ENCODE data around the gene UGP2. TPM values are rescaled to one million over a fixed set of nuclear protein-coding genes. Genes with fewer than 3 reads are reported as not detected.

The UGP2 gene
- total and polyA plus RNA-seq, 4 experiments from 2014 or later = 77.6 to 224 (median 115) TPM

DNA sequence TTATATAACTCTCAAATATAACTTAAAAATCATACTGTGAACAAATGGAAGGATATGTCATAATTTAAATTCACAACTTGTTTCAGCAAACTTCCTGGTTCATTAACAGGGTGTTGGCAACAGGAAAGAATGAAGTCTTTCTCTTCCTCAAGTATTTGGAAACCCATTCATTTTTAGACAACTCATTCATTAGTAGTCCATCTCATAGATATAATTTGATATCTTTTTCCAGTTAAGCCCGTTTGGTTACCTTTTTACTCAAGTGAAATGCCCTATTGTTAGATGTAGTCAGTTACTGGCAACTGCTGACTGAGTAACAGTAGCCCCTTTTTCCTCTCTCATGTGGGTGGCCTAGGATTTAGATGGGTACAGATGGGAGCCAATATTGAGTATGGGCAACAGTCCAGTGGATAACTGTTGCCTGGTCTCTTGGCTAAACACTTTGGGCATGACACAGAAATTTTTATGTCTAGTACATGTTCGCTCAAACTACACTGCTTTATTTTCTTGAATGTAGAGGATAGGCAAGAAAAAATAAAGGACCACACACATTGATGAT, 4.6 kb upstream of the UGP2 start:
- intact Hi-C loops (cut with micrococcal nuclease) = no loop called here
- DNase-seq = no peak
- no peak overlapping the region for H3K4me3 Mint-ChIP-seq
- Histone ChIP-seq H3K27ac (ENCODE audit: low read depth, low read length) (no peak overlapping the region), H3K36me3 (ENCODE audit: insufficient read depth, low read length) (no peaks in the 10 kb centered on the region), H3K4me1 (ENCODE audit: insufficient read depth, low read length) (peaks cover 8% of the 10 kb centered on the region), H3K9me3 (ENCODE audit: control insufficient read depth in 1 of 2, low read length in 2 of 2) (no peaks in the 10 kb centered on the region), H3K27me3 (ENCODE audit: insufficient read depth, low read length) (no peaks in the 10 kb centered on the region), H3K4me3 (ENCODE audit: low read length in 2 of 2) (no peak overlapping the region)
- CTCF ChIA-PET (ENCODE audit: partially characterized antibody) = no interaction called here
- POLR2A ChIA-PET (ENCODE audit: partially characterized antibody) = no interaction called here
- H3K36me3 Mint-ChIP-seq = peaks cover 0 to 12% of the 10 kb centered on the region in 2 donors
- peaks cover 0 to 5% (median 0%) of the 10 kb centered on the region in 8 donors for H3K9me3 Mint-ChIP-seq
- H3K27ac Mint-ChIP-seq = no peak overlapping the region
- H3K4me1 Mint-ChIP-seq = peaks cover 4 to 19% (median 12%) of the 10 kb centered on the region in 4 donors
- no peaks in the 10 kb centered on the region for H3K27me3 Mint-ChIP-seq

DNA sequence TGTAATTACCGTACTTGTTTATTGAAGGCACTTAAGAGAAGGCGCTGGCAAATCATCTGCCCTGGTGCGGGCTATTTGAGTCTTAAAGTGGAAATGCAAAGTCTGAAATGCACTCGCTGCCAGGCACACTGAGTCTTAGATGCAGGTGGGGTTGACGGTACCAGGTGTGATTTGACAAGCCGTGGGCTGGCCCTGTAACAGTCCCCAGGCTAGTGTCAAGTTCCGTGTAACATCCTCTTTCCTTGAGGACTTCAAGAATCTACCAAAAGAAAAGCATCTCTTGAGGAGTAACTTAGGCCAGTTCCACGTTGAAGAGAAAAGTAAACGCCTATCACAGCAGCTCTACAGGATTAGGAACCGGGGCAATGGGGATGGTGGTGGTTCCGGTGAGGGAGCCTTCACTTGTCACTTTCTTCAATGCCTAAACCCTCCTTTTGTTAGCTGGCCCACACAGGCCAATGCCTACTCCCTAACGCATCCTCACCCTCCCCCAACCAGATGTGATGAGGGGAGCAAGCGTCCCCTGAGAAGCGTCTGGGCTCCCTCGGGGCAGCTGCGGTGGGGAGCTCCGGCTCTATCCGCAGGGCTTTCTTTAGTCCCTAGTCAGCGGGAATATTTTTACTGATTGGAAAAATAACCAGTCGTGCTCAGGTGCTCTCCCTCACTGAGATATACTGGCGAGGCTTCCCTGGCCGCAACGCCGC, 1.5 kb upstream of the UGP2 start:
- H3K4me1 ChIP-seq (ENCODE audit: insufficient read depth, low read length) = peaks cover 36% of the 10 kb centered on the region
- peaks cover 29 to 51% (median 41%) of the 10 kb centered on the region in 4 donors for H3K4me1 Mint-ChIP-seq
- POLR2A ChIA-PET (ENCODE audit: partially characterized antibody) = interaction anchor here (0.7 to 3.9 kb wide), 13 partner anchors 10 to 1387 kb away, joined by 3 to 113 read pairs (median 9); partner anchors contain the start of genes ACTR2, AFTPH, EHBP1 and MDH1
- H3K9me3 ChIP-seq (ENCODE audit: control insufficient read depth in 1 of 2, low read length in 2 of 2) = no peaks in the 10 kb centered on the region
- H3K27me3 Mint-ChIP-seq = no peaks in the 10 kb centered on the region
- H3K4me3 Mint-ChIP-seq = peak overlapping the region; percentile 96 to 100 (median 98)
- H3K27me3 ChIP-seq (ENCODE audit: insufficient read depth, low read length) = no peaks in the 10 kb centered on the region
- intact Hi-C loops (cut with micrococcal nuclease) = loop anchor here (1.0 to 5.0 kb wide), 11 partner anchors 16 to 1643 kb away; partner anchors contain the start of genes B3GNT2, CEP68, EHBP1 and MDH1
- H3K27ac Mint-ChIP-seq = peak overlapping the region; percentile 95 to 100 (median 97)
- H3K27ac ChIP-seq (ENCODE audit: low read depth, low read length) = peak overlapping the region; percentile 71
- CTCF ChIA-PET (ENCODE audit: partially characterized antibody) = interaction anchor here (1.0 to 4.1 kb wide), 5 partner anchors 10 to 34 kb away, joined by 3 to 37 read pairs (median 4); no protein-coding TSS in a partner anchor
- H3K36me3 ChIP-seq (ENCODE audit: insufficient read depth, low read length) = no peaks in the 10 kb centered on the region
- H3K9me3 Mint-ChIP-seq = peaks cover 0 to 5% (median 0%) of the 10 kb centered on the region in 8 donors
- peak in 1 of 5 donors; percentile 40 for DNase-seq
- peak overlapping the region; percentile 63 to 85 for H3K4me3 ChIP-seq (ENCODE audit: low read length in 2 of 2)
- peaks cover 0 to 16% of the 10 kb centered on the region in 2 donors for H3K36me3 Mint-ChIP-seq

DNA sequence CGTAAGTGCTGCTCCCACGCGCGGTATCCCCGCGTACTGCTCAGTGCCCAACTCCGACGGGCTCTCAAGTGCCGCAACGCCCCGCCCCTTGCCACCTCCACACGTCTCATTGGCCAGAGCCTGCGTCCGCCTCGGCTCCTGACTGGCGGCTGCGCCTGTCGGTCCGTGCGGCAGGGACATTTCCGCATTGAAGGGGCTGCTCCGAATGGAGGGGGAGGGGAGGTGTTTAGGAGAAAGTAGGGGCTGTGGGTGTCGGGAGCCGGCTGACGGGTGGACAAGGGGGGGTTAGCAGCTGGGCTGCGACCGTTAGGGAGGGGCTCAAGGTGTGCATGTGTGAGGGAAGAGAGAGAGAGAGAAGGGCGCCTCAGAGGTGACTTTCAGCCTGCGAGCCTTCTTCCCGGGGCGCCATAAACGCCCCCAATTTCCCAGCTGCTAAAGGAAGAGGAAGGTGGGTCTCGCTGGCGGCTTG, 877 bp upstream of the UGP2 start:
- Histone ChIP-seq H3K36me3 (ENCODE audit: insufficient read depth, low read length) (no peaks in the 10 kb centered on the region), H3K4me1 (ENCODE audit: insufficient read depth, low read length) (peaks cover 37% of the 10 kb centered on the region), H3K27ac (ENCODE audit: low read depth, low read length) (peak overlapping the region; percentile 71), H3K4me3 (ENCODE audit: low read length in 2 of 2) (peak overlapping the region; percentile 63 to 85), H3K9me3 (ENCODE audit: control insufficient read depth in 1 of 2, low read length in 2 of 2) (no peaks in the 10 kb centered on the region), H3K27me3 (ENCODE audit: insufficient read depth, low read length) (no peaks in the 10 kb centered on the region)
- Mint-ChIP-seq H3K4me1 (peaks cover 35 to 56% (median 46%) of the 10 kb centered on the region in 4 donors), H3K9me3 (peaks cover 0 to 5% (median 0%) of the 10 kb centered on the region in 8 donors), H3K4me3 (peak overlapping the region; percentile 96 to 100 (median 98)), H3K27ac (peak overlapping the region; percentile 95 to 100 (median 97)), H3K36me3 (peaks cover 0 to 19% of the 10 kb centered on the region in 2 donors), H3K27me3 (no peaks in the 10 kb centered on the region)
- CTCF ChIA-PET (ENCODE audit: partially characterized antibody) = interaction anchor here (1.0 to 4.1 kb wide), 8 partner anchors 9 to 34 kb away, joined by 3 to 37 read pairs (median 5); no protein-coding TSS in a partner anchor
- peak; percentile 96 to 99 (median 97) for DNase-seq
- intact Hi-C loops (cut with micrococcal nuclease) = loop anchor here (1.0 to 5.0 kb wide), 12 partner anchors 15 to 1644 kb away; partner anchors contain the start of genes AFTPH, B3GNT2, CEP68 and EHBP1
- POLR2A ChIA-PET (ENCODE audit: partially characterized antibody) = interaction anchor here (0.6 to 3.9 kb wide), 18 partner anchors 9 to 1387 kb away, joined by 3 to 113 read pairs (median 6); partner anchors contain the start of genes ACTR2, AFTPH, CEP68 and EHBP1

DNA sequence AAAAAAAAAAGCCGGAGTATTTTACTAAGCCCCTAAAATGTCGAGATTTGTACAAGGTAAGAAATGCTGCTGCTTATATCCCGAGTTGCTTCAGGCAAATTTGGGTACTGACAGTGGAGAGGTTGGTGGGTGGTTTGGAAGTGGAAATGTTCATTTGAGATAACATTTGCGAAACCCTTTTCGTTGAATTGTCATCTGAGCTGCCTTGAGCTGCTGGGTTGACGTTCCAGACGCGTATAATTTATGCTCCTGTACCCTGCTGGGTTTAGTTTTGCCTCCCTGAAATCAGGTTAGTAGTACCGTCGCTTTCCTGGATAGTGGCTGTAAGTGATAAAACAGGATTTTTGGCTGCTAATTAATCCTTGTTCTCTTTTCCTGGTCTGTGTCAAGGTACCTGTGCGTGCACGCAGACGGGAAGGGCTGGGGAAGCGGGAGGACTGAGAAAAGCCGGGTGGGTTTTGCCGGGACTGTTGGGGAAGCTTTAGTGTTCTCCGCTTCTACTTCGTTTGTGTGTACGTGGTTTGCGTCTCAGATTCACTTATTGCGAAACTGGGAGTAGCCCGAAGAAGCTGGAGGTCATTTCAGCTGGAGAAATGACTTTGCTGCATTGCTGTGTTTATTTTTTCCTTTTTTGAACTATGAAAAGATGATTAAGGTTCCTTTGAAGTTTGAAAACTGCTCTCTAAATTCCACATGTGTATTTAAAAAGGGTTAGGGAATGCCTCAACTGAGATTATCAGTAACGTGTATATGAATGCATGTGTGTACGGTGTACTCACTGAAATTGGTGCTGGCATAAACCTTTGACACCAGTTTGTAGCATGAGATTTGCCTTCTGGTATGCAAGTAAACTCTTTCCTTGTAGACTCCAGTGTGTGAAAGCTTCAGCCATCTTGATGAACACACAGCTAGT, 709 bp downstream of the UGP2 start:
- Histone ChIP-seq H3K27me3 (ENCODE audit: insufficient read depth, low read length) (no peaks in the 10 kb centered on the region), H3K36me3 (ENCODE audit: insufficient read depth, low read length) (no peaks in the 10 kb centered on the region), H3K4me3 (ENCODE audit: low read length in 2 of 2) (peak overlapping the region; percentile 63 to 85), H3K4me1 (ENCODE audit: insufficient read depth, low read length) (peaks cover 47% of the 10 kb centered on the region), H3K9me3 (ENCODE audit: control insufficient read depth in 1 of 2, low read length in 2 of 2) (no peaks in the 10 kb centered on the region), H3K27ac (ENCODE audit: low read depth, low read length) (peak overlapping the region; percentile 71)
- intact Hi-C loops (cut with micrococcal nuclease) = loop anchor here (5.0 kb wide), 4 partner anchors 175 to 1645 kb away; partner anchors contain the start of genes B3GNT2 and VPS54
- DNase-seq = no peak
- ChIA-PET CTCF (ENCODE audit: partially characterized antibody) (interaction anchor here (1.0 to 4.1 kb wide), 6 partner anchors 12 to 681 kb away, joined by 3 to 37 read pairs (median 6); partner anchors contain the start of gene AFTPH), POLR2A (ENCODE audit: partially characterized antibody) (interaction anchor here (0.9 to 3.9 kb wide), 13 partner anchors 8 to 1385 kb away, joined by 3 to 113 read pairs (median 9); partner anchors contain the start of genes ACTR2, AFTPH, MDH1 and SERTAD2)
- Mint-ChIP-seq H3K36me3 (peaks cover 6 to 24% of the 10 kb centered on the region in 2 donors), H3K4me3 (peak overlapping the region; percentile 96 to 100 (median 98)), H3K9me3 (peaks cover 0 to 5% (median 0%) of the 10 kb centered on the region in 8 donors), H3K27me3 (no peaks in the 10 kb centered on the region), H3K27ac (peak overlapping the region; percentile 95 to 100 (median 97)), H3K4me1 (peaks cover 42 to 68% (median 55%) of the 10 kb centered on the region in 4 donors)

DNA sequence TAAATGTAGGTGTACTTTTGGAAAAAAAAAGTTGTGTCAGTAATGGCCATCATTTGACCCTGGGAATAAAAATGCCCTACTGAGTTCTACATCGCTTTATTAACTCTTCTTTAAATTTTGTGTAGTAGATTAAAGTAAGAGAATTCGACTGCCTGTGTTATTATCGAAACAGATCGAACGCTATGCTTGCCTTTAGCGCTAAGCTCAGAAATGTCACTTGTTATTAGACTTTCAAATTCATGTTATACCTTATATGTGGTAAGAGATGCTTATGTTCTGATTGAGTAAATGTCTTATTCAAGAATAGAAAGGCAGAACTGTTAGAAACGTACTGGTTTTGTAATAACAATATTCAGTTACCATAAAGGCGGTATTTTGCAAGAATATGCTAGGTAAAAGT, 1.4 kb downstream of the UGP2 start:
- ChIA-PET POLR2A (ENCODE audit: partially characterized antibody) (interaction anchor here (1.3 to 3.9 kb wide), 3 partner anchors 13 to 1146 kb away, joined by 3 to 113 read pairs (median 4); partner anchors contain the start of genes MDH1, SLC1A4 and WDPCP), CTCF (ENCODE audit: partially characterized antibody) (interaction anchor here (1.5 to 4.1 kb wide), 4 partner anchors 11 to 162 kb away, joined by 3 to 37 read pairs (median 19); no protein-coding TSS in a partner anchor)
- intact Hi-C loops (cut with micrococcal nuclease) = loop anchor here (5.0 kb wide), 4 partner anchors 174 to 1646 kb away; partner anchors contain the start of genes B3GNT2 and VPS54
- Mint-ChIP-seq H3K27ac (peak overlapping the region in 5 of 7 donors; percentile 42 to 99 (median 95)), H3K27me3 (no peaks in the 10 kb centered on the region), H3K4me3 (peak overlapping the region; percentile 96 to 100 (median 98)), H3K9me3 (peaks cover 0 to 5% (median 0%) of the 10 kb centered on the region in 8 donors), H3K36me3 (peaks cover 13 to 24% of the 10 kb centered on the region in 2 donors), H3K4me1 (peaks cover 47 to 75% (median 60%) of the 10 kb centered on the region in 4 donors)
- peaks cover 47% of the 10 kb centered on the region for H3K4me1 ChIP-seq (ENCODE audit: insufficient read depth, low read length)
- no peaks in the 10 kb centered on the region for H3K36me3 ChIP-seq (ENCODE audit: insufficient read depth, low read length)
- H3K4me3 ChIP-seq (ENCODE audit: low read length in 2 of 2) = peak overlapping the region in 1 of 2 donors; percentile 85
- no peak for DNase-seq
- no peaks in the 10 kb centered on the region for H3K9me3 ChIP-seq (ENCODE audit: control insufficient read depth in 1 of 2, low read length in 2 of 2)
- no peak overlapping the region for H3K27ac ChIP-seq (ENCODE audit: low read depth, low read length)
- H3K27me3 ChIP-seq (ENCODE audit: insufficient read depth, low read length) = no peaks in the 10 kb centered on the region

DNA sequence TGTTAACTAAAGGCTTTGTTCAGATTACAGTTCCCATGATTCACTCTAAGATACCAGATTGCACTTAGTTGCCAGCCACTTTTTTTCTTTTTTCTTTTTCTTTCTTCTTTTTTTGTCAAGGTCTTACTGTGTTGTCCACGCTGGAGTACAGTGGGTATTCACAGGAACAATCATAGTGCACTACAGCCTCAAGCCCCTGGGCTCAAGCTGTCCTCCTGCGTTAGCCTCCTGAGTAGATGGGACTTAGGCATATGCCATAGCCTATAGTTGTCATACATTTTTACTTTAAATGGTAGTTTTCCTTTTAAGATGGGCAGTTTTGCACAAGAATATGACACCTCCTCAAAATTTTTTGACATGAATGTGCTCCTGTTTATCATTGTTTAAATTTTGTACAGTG, 2.1 kb downstream of the UGP2 start:
- peaks cover 0 to 5% (median 0%) of the 10 kb centered on the region in 8 donors for H3K9me3 Mint-ChIP-seq
- POLR2A ChIA-PET (ENCODE audit: partially characterized antibody) = interaction anchor here (0.6 to 3.9 kb wide), 4 partner anchors 13 to 303 kb away, joined by 3 to 113 read pairs (median 4); partner anchors contain the start of genes MDH1 and WDPCP
- no peak overlapping the region for H3K4me3 ChIP-seq (ENCODE audit: low read length in 2 of 2)
- CTCF ChIA-PET (ENCODE audit: partially characterized antibody) = interaction anchor here (3.8 to 4.1 kb wide), 2 partner anchors 11 to 17 kb away, joined by 23 to 37 read pairs; no protein-coding TSS in a partner anchor
- H3K4me3 Mint-ChIP-seq = peak overlapping the region; percentile 9 to 98 (median 50)
- no peak for DNase-seq
- H3K27me3 ChIP-seq (ENCODE audit: insufficient read depth, low read length) = no peaks in the 10 kb centered on the region
- intact Hi-C loops (cut with micrococcal nuclease) = loop anchor here (5.0 kb wide), 4 partner anchors 174 to 1646 kb away; partner anchors contain the start of genes B3GNT2 and VPS54
- H3K27ac Mint-ChIP-seq = peak overlapping the region in 5 of 7 donors; percentile 21 to 95 (median 49)
- peaks cover 47 to 82% (median 63%) of the 10 kb centered on the region in 4 donors for H3K4me1 Mint-ChIP-seq
- peaks cover 51% of the 10 kb centered on the region for H3K4me1 ChIP-seq (ENCODE audit: insufficient read depth, low read length)
- no peaks in the 10 kb centered on the region for H3K9me3 ChIP-seq (ENCODE audit: control insufficient read depth in 1 of 2, low read length in 2 of 2)
- H3K27me3 Mint-ChIP-seq = no peaks in the 10 kb centered on the region
- peaks cover 13 to 24% of the 10 kb centered on the region in 2 donors for H3K36me3 Mint-ChIP-seq
- no peaks in the 10 kb centered on the region for H3K36me3 ChIP-seq (ENCODE audit: insufficient read depth, low read length)
- no peak overlapping the region for H3K27ac ChIP-seq (ENCODE audit: low read depth, low read length)
